ENCODE results near the gene LARP4B.

GRCh38 chr10:777913-778479 lies 153.5 kb downstream of the LARP4B start:
- TF ChIP-seq POLR2A (IDR thresholded peaks at IDR 0.05) (no peak), CTCF (IDR thresholded peaks at IDR 0.05) (no peak), EP300 (IDR thresholded peaks at IDR 0.05) (no peak)

All from gastroesophageal sphincter (tissue), 3 donors.